Esophagus squamous epithelium (tissue), 5 donors: Measurements from ENCODE around the gene SLC44A1. TPM values are rescaled to one million over a fixed set of nuclear protein-coding genes. Genes with fewer than 3 reads are reported as not detected.

Source experiments
- DNase-seq: peaks from one replicate; lab custom pipeline; 2025; lab: John Stamatoyannopoulos, UW
- H3K27ac ChIP-seq, 4 donors: fragments of 200-600 bp; sonication (generic); one replicate each; pipeline ENCODE4 v1.5.1; 2016 to 2019; ENCODE audit warnings: mild to moderate bottlenecking in 1 of 4
- H3K27me3 ChIP-seq, 4 donors: fragments of 200-600 bp; sonication (generic); 1 replicate in 3 of 4; 2 replicates in 1 of 4; pipeline versions ENCODE4 v1.5.1 to v1.6.0; 2017 to 2021; ENCODE audit warnings: antibody characterized with exemption in 1 of 4
- H3K36me3 ChIP-seq, 3 donors: fragments of 200-600 bp; sonication (generic); one replicate each; pipeline ENCODE4 v1.5.1; 2016 to 2019
- H3K4me1 ChIP-seq, 3 donors: fragments of 200-600 bp; sonication (generic); one replicate each; pipeline ENCODE4 v1.5.1; 2017 to 2019
- H3K4me3 ChIP-seq, 4 donors: fragments of 200-600 bp; sonication (generic); 1 replicate in 3 of 4; 2 replicates in 1 of 4; pipeline ENCODE4 v1.5.1; 2016 to 2019; ENCODE audit warnings: mild to moderate bottlenecking in 2 of 4, moderate library complexity in 1 of 4
- H3K9me3 ChIP-seq, 3 donors: fragments of 200-600 bp; sonication (generic); one replicate each; pipeline ENCODE4 v1.5.1; 2016 to 2019
- POLR2A ChIP-seq, 4 donors: fragments of 450-650 bp; IDR thresholded peaks; one replicate each; pipeline ENCODE4 v1.6.1; 2017; ENCODE audit warnings: antibody characterized with exemption in 4 of 4, mild to moderate bottlenecking in 4 of 4, moderate library complexity in 3 of 4
- whole genome bisulfite sequencing, 2 donors: methylation state at CpG; one replicate each; pipeline ENCODE4 v1.1.5; 2018; 5-methylcytosine and 5-hydroxymethylcytosine counted together
- intact Hi-C: fragments of 100-400 bp; cut with DNase I; formaldehyde crosslinking; loops from one replicate; pipeline ENCODE4 v1.15.0; 2022
- total RNA-seq, 4 donors: library from RNA; depleted of rRNA; stranded (reverse); fragments of >200 nt; gene quantifications; one replicate each; pipeline ENCODE4 v1.1.0, GENCODE V29; 2016
- TF ChIP-seq, protein P1 (sequence below), 6 experiments: fragments of 450-650 bp in 4 of 6; fragments of 200-600 bp in 2 of 6; sonication (generic) in 2 of 6; IDR thresholded peaks; one replicate each; pipeline ENCODE4 v1.5.1; 2016 to 2019; ENCODE audit warnings: antibody characterized with exemption in 6 of 6, mild to moderate bottlenecking in 4 of 6, moderate library complexity in 4 of 6
- donor health status: DM: yes; HTN: yes; CAD: no.

The SLC44A1 gene
- total RNA-seq, 4 donors from 2014 or later, result 19.9 to 52.9 (median 37.8) TPM

DNA sequence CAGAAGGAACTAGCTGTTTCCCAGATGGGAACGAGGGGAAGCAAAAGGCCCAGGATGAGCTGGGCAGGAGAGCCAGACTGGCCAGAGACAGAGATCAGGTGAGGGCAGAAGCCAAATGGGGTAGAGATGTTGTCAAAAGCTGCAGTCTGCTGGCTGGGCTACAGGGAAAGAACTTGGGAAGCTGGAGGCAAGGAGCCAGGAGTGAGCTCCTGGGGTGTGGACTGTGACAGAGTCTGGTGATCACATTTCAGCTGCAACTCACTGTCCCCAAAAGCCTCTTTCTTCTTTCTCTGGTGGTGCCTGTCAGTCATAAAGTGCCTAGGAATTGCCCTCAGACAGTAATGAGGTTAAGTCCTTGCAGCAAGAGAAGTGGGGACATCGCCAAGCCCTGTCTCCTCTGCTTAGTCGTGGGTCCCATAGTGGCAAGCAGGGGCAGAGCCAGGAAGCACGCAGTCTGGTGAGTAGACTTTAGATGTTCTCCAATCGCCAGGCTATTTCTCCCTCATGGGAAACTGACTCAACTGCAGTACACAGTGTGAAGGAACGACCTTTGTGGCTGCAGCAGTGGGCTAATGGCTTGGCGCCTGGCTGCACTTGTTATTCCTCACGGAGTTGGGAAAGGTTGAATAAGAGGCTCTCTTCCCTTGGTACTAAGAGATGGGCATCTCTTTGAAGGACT lies 200.9 kb downstream of the SLC44A1 start:
- no peak overlapping the region for H3K27ac ChIP-seq
- H3K36me3 ChIP-seq, result no peaks in the 10 kb centered on the region
- TF ChIP-seq, protein P1, sequence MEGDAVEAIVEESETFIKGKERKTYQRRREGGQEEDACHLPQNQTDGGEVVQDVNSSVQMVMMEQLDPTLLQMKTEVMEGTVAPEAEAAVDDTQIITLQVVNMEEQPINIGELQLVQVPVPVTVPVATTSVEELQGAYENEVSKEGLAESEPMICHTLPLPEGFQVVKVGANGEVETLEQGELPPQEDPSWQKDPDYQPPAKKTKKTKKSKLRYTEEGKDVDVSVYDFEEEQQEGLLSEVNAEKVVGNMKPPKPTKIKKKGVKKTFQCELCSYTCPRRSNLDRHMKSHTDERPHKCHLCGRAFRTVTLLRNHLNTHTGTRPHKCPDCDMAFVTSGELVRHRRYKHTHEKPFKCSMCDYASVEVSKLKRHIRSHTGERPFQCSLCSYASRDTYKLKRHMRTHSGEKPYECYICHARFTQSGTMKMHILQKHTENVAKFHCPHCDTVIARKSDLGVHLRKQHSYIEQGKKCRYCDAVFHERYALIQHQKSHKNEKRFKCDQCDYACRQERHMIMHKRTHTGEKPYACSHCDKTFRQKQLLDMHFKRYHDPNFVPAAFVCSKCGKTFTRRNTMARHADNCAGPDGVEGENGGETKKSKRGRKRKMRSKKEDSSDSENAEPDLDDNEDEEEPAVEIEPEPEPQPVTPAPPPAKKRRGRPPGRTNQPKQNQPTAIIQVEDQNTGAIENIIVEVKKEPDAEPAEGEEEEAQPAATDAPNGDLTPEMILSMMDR (IDR thresholded peaks at IDR 0.05), result no peak
- TF ChIP-seq POLR2A (IDR thresholded peaks at IDR 0.05), result no peak
- no peak overlapping the region for H3K4me3 ChIP-seq
- no peaks in the 10 kb centered on the region for H3K9me3 ChIP-seq
- no peaks in the 10 kb centered on the region for H3K27me3 ChIP-seq
- DNase-seq, result no peak
- intact Hi-C loops, result no loop called here
- H3K4me1 ChIP-seq, result peaks cover 4 to 47% (median 15%) of the 10 kb centered on the region in 3 donors
- 73 to 87% methylated on average over 4 to 8 of the region's 8 CpGs for WGBS, 2 donors

DNA sequence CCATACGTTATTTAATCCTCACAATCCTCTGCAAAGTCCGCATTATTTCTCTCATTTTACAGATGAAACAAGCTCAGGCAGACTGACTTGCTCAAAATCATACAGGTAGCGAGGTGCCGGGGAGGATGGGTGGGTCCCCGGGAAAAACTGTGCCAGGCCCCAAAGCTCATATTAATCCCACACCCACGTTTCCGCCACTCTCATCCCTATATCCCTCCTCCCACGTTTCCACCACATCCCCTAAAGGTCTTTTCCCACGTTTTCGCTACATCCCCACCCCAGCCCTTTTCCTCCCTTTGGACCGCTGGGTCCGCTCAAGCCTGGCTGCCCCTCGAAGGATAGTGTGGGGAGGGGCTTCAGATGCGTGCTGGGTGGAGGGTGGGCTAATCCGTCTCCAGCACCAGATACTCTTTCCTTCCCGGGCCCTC lies 202.9 kb downstream of the SLC44A1 start:
- Histone ChIP-seq H3K27ac (peak overlapping the region; percentile 76 to 83 (median 80)), H3K4me3 (peak overlapping the region; percentile 65 to 83 (median 71)), H3K4me1 (peaks cover 4 to 47% (median 15%) of the 10 kb centered on the region in 3 donors), H3K9me3 (no peaks in the 10 kb centered on the region), H3K27me3 (no peaks in the 10 kb centered on the region), H3K36me3 (no peaks in the 10 kb centered on the region)
- no peak for DNase-seq
- 5 to 17% methylated on average over 15 of the region's 16 CpGs for WGBS, 2 donors
- intact Hi-C loops, result no loop called here
- no peak for TF ChIP-seq POLR2A (IDR thresholded peaks at IDR 0.05)
- TF ChIP-seq, protein P1 (IDR thresholded peaks at IDR 0.05), result no peak

DNA sequence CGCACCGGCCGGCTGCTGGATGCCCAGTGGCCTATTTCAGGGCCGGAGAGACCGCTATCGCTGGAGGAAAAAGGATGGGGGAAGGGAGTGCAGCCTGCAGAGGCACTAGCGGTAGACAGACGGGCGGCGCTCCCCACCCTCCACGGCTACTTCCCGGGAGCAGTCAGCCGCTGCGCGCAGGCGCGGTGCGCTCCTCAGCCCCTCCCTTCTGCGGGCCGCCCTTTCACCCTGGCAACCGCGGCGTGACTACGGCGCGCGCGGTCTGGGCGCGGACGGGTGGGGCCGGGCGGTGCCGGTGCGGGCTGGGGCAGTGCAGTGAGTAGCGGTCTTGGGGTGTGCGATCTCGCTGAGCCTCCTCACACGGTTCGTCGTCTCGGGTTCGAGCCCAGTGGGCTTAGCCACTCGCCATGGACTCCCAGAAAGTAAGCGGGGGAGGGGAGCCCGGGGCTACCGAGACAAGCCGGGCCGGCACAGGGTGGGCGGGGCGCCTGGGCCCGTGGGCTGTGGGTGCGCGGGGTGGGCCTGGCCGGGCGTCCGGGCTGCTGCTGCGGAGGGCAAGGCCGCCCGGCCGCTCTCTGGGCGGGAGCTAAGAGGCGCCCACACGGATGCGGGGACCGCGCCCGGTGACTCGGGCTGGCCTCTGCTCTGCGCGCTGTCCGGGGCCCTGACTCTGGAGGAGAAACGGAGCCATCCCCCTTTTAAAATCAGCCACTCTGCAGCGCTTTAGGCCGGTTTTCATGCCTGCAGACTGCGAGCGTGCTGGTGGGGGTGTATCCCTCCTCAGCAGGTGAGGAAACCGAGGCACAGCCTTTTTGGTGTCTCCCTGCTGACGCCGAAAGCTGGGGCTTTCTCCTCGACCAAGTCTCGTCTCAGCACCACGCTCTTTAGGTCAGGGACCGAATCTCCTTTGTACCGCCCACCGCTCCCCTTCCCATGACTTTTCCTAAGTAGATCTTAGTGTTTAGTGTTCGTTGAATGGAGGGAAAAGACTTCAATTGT lies 203.7 kb downstream of the SLC44A1 start, which contains the start of gene FSD1L:
Gene FSD1L (plus strand): TSS at position 221 of the 999 bp plus-strand sequence. CDS start 187 bp downstream, at position 408.
- intact Hi-C loops, result no loop called here
- no peaks in the 10 kb centered on the region for H3K9me3 ChIP-seq
- H3K27me3 ChIP-seq, result no peaks in the 10 kb centered on the region
- H3K4me1 ChIP-seq, result peaks cover 4 to 47% (median 15%) of the 10 kb centered on the region in 3 donors
- H3K36me3 ChIP-seq, result no peaks in the 10 kb centered on the region
- peak in 2 of 4 donors; percentile 32 to 54 for TF ChIP-seq POLR2A (IDR thresholded peaks at IDR 0.05)
- TF ChIP-seq, protein P1 (IDR thresholded peaks at IDR 0.05), result peak in 4 of 6 experiments; percentile 12 to 30 (median 22)
- H3K27ac ChIP-seq, result peak within 1 kb of the TSS; percentile 76 to 83 (median 80)
- 7 to 8% methylated on average over 5 to 8 of the region's 87 CpGs for WGBS, 2 donors
- DNase-seq, result peak; percentile 39
- peak within 1 kb of the TSS; percentile 65 to 83 (median 71) for H3K4me3 ChIP-seq

DNA sequence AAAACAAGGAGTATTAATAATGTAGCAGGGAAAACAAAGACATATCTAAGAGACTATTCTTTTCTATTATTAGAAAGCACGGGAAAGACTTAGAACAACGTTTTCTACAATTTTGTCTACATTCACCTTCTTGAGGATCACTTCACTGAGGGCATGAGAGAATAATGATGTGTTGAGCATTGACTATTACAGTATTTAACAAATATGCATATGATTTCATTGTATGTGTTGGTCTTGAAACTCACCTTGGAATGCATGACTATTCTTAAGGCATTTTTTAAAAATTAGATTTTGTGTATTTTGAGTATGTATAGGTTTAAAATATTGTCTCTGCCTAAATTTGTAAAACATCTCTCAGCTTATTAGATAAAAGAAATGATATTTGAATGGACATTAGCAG lies 204.6 kb downstream of the SLC44A1 start:
- no peak for DNase-seq
- Histone ChIP-seq H3K27me3 (no peaks in the 10 kb centered on the region), H3K4me1 (peaks cover 4 to 42% (median 15%) of the 10 kb centered on the region in 3 donors), H3K36me3 (no peaks in the 10 kb centered on the region), H3K9me3 (no peaks in the 10 kb centered on the region), H3K27ac (no peak overlapping the region), H3K4me3 (peak overlapping the region in 2 of 4 donors; percentile 71 to 83)
- intact Hi-C loops, result no loop called here
- WGBS, 2 donors, result 26 to 28% methylated on average over 2 of the region's 2 CpGs
- TF ChIP-seq, protein P1 (IDR thresholded peaks at IDR 0.05), result no peak
- no peak for TF ChIP-seq POLR2A (IDR thresholded peaks at IDR 0.05)
